ENCODE data around the gene COL7A1.
"Not testable (repeated sequence)": the region's sequence is repeated elsewhere in the genome, so short reads cannot be mapped to it uniquely, and the experiment has no call there.

GRCh38 chr3:48530701-48531100, 64.4 kb downstream of the COL7A1 start:
- not testable (repeated sequence) for TF ChIP-seq CTCF (IDR thresholded peaks at IDR 0.05); EZH2 (IDR thresholded peaks at IDR 0.05; ENCODE audit: borderline replicate concordance, insufficient read depth, low read depth, low read length, poor library complexity, severe bottlenecking)

Measured in B cell (primary cell).